ENCODE measurements around the gene CDR2. TPM values are rescaled to one million over a fixed set of nuclear protein-coding genes. Genes with fewer than 3 reads are reported as not detected.

CDR2 gene
- total and polyA plus RNA-seq, 8 donors: 8.9 to 198 (median 22.2) TPM

- Histone ChIP-seq H3K4me1 (peaks cover 4 to 50% (median 12%) of the 10 kb centered on the region in 4 donors), H3K4me3 (no peak overlapping the region), H3K27ac (peak overlapping the region in 4 of 5 donors; percentile 39 to 59 (median 46)), H3K27me3 (no peaks in the 10 kb centered on the region), H3K36me3 (peaks cover 0 to 19% (median 14%) of the 10 kb centered on the region in 4 donors), H3K9me3 (no peaks in the 10 kb centered on the region)
- TF ChIP-seq POLR2AphosphoS5 (IDR thresholded peaks at IDR 0.05) (no peak), EP300 (IDR thresholded peaks at IDR 0.05) (no peak), POLR2A (IDR thresholded peaks at IDR 0.05) (no peak), CTCF (IDR thresholded peaks at IDR 0.05) (no peak)
- peak in 1 of 2 donors; percentile 37 for DNase-seq
- WGBS, 5 donors: 67 to 86% (median 76%) methylated on average over 1 of the region's 1 CpG
- intact Hi-C loops (cut with DNase I; ENCODE audit: low total_unique reads): no loop called here
These were observed 16.4 kb downstream of the CDR2 start for GRCh38 chr16:22358000-22358399.

- Histone ChIP-seq H3K4me1 (peaks cover 4 to 53% (median 15%) of the 10 kb centered on the region in 4 donors), H3K9me3 (no peaks in the 10 kb centered on the region), H3K36me3 (peaks cover 0 to 16% (median 11%) of the 10 kb centered on the region in 4 donors), H3K4me3 (no peak overlapping the region), H3K27me3 (no peaks in the 10 kb centered on the region), H3K27ac (peak overlapping the region in 4 of 5 donors; percentile 39 to 59 (median 46))
- intact Hi-C loops (cut with DNase I; ENCODE audit: low total_unique reads): no loop called here
- WGBS, 5 donors: 54 to 80% (median 68%) methylated on average over 1 of the region's 1 CpG
- no peak for DNase-seq
- TF ChIP-seq POLR2A (IDR thresholded peaks at IDR 0.05): no peak
- TF ChIP-seq POLR2AphosphoS5 (IDR thresholded peaks at IDR 0.05): no peak
- no peak for TF ChIP-seq CTCF (IDR thresholded peaks at IDR 0.05)
- no peak for TF ChIP-seq EP300 (IDR thresholded peaks at IDR 0.05)
These were observed 16.8 kb downstream of the CDR2 start for GRCh38 chr16:22357635-22357971.

- Histone ChIP-seq H3K4me3 (no peak overlapping the region), H3K27ac (peak overlapping the region in 4 of 5 donors; percentile 4 to 59 (median 48))
- intact Hi-C loops (cut with DNase I; ENCODE audit: low total_unique reads): no loop called here
These were observed 17.3 kb downstream of the CDR2 start for GRCh38 chr16:22356930-22357634.

GRCh38 chr16:22355487-22355908 is 18.9 kb downstream of the CDR2 start:
- TF ChIP-seq CTCF (IDR thresholded peaks at IDR 0.05): no peak
- TF ChIP-seq POLR2AphosphoS5 (IDR thresholded peaks at IDR 0.05): no peak
- no peak for TF ChIP-seq EP300 (IDR thresholded peaks at IDR 0.05)
- no peak for TF ChIP-seq POLR2A (IDR thresholded peaks at IDR 0.05)
- intact Hi-C loops (cut with DNase I; ENCODE audit: low total_unique reads): no loop called here
- H3K4me1 ChIP-seq: peaks cover 4 to 45% (median 13%) of the 10 kb centered on the region in 4 donors
- H3K36me3 ChIP-seq: peaks cover 0 to 25% (median 17%) of the 10 kb centered on the region in 4 donors
- no peaks in the 10 kb centered on the region for H3K27me3 ChIP-seq
- DNase-seq: no peak
- no peak overlapping the region for H3K4me3 ChIP-seq
- H3K27ac ChIP-seq: no peak overlapping the region
- H3K9me3 ChIP-seq: no peaks in the 10 kb centered on the region

More at GRCh38 chr16:22356930-22357634, 17.3 kb downstream of the CDR2 start:
- Histone ChIP-seq H3K27me3 (no peaks in the 10 kb centered on the region), H3K4me1 (peaks cover 4 to 53% (median 16%) of the 10 kb centered on the region in 4 donors), H3K9me3 (no peaks in the 10 kb centered on the region), H3K36me3 (peaks cover 0 to 18% (median 11%) of the 10 kb centered on the region in 4 donors)
- WGBS, 5 donors: 87 to 92% (median 91%) methylated on average over 7 of the region's 7 CpGs
- no peak for TF ChIP-seq POLR2A (IDR thresholded peaks at IDR 0.05)
- no peak for DNase-seq

Data from stomach (tissue), 9 donors.